ENCODE measurements around the gene NDUFS6.
"Not testable (repeated sequence)": the region's sequence is repeated elsewhere in the genome, so short reads cannot be mapped to it uniquely, and the experiment has no call there.

The NDUFS6 gene

GRCh38 chr5:1799110-1799601 is 2.1 kb upstream of the NDUFS6 start:
- no peak for DNase-seq

GRCh38 chr5:1799602-1800471 is 1.4 kb upstream of the NDUFS6 start, which contains the start of gene MRPL36:
MRPL36 (minus strand) TSS chr5:1799837; CDS start chr5:1798935, 902 bp downstream.
- peak; percentile 96 for DNase-seq

- no peak for DNase-seq
Observed at GRCh38 chr5:1800472-1801221, 560 bp upstream of the NDUFS6 start.

GRCh38 chr5:1801967-1802295 is 724 bp downstream of the NDUFS6 start:
- no peak for DNase-seq

- DNase-seq = no peak
Observed at GRCh38 chr5:1803192-1803591, 2.0 kb downstream of the NDUFS6 start.

- no peak for DNase-seq
Observed at GRCh38 chr5:1804001-1804690, 2.9 kb downstream of the NDUFS6 start.

GRCh38 chr5:1805326-1805725 is 4.1 kb downstream of the NDUFS6 start:
- no peak for DNase-seq

- no peak for DNase-seq
Observed at GRCh38 chr5:1805736-1806135, 4.5 kb downstream of the NDUFS6 start.

- no peak for DNase-seq
Observed at GRCh38 chr5:1806199-1806598, 5.0 kb downstream of the NDUFS6 start.

- no peak for DNase-seq
Observed at GRCh38 chr5:1806974-1807373, 5.8 kb downstream of the NDUFS6 start.

- DNase-seq = no peak
Observed at GRCh38 chr5:1807451-1808185, 6.4 kb downstream of the NDUFS6 start.

GRCh38 chr5:1808439-1808838 is 7.2 kb downstream of the NDUFS6 start:
- DNase-seq = no peak

GRCh38 chr5:1809416-1810035 is 8.3 kb downstream of the NDUFS6 start:
- DNase-seq = no peak

GRCh38 chr5:1810581-1811101 is 9.4 kb downstream of the NDUFS6 start:
- no peak for DNase-seq

- no peak for DNase-seq
Observed at GRCh38 chr5:1814183-1815020, 13.2 kb downstream of the NDUFS6 start.

- DNase-seq = no peak
Observed at GRCh38 chr5:1815071-1815786, 14.0 kb downstream of the NDUFS6 start.

GRCh38 chr5:1815881-1816292 is 14.7 kb downstream of the NDUFS6 start:
- DNase-seq = no peak

GRCh38 chr5:1816495-1817089 is 15.4 kb downstream of the NDUFS6 start:
- not testable (repeated sequence) for DNase-seq

- no peak for DNase-seq
Observed at GRCh38 chr5:1817261-1818043, 16.2 kb downstream of the NDUFS6 start.
